ENCODE measurements around the gene SIKE1. TPM values are rescaled to one million over a fixed set of nuclear protein-coding genes. Genes with fewer than 3 reads are reported as not detected.

Gene SIKE1
- total RNA-seq, 1 experiment from 2014 or later, result 60.7 TPM

DNA sequence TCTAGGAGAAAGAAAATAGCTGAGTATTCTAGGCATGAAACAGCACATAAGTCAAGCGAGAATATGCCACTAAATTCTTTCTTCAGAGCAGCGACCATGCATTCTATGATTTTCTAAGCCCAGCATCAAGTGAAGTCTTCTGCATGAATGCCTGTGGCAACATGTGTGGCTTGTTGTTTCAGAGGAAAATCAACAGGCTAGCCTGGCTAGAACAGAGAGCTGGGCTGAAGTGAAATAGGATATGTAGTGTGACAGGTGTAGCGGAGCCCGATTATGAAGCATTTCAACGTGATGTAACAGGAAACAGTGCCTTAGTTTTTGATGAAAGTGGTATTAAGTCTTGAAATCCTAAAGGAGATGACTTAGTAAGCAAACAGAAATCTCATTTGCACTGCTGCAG lies 29.7 kb downstream of the SIKE1 start:
- DNase-seq (ENCODE audit: low read depth, low spot score) (no peak), ATAC-seq (no peak)
- no peak overlapping the region for H3K27ac ChIP-seq (ENCODE audit: low read depth, low read length)
- no peak overlapping the region for H2AFZ ChIP-seq (ENCODE audit: low read depth, low read length, poor library complexity, severe bottlenecking)
- H4K20me1 ChIP-seq (ENCODE audit: insufficient read depth), result peaks cover 70% of the 10 kb centered on the region
- no peaks in the 10 kb centered on the region for H3K9me3 ChIP-seq (ENCODE audit: control insufficient read depth in 1 of 2, insufficient read depth in 1 of 2, low read depth in 1 of 2, low read length in 2 of 2)
- H3K79me2 ChIP-seq (ENCODE audit: insufficient read depth, low read length), result peaks cover 100% of the 10 kb centered on the region
- RAD21 ChIA-PET (ENCODE audit: low non-redundant PET in 1 of 2, low total read pairs in 2 of 2, uncharacterized antibody in 2 of 2, unreplicated experiment in 2 of 2), result no interaction called here
- no peak overlapping the region for H3K9ac ChIP-seq (ENCODE audit: low read length)
- TF ChIP-seq RAD21 (IDR thresholded peaks at IDR 0.05; ENCODE audit: low read depth) (no peak), ZFX (IDR thresholded peaks at IDR 0.05) (no peak), POLR2AphosphoS5 (IDR thresholded peaks at IDR 0.05; ENCODE audit: low read depth, low read length) (no peak), YY1 (IDR thresholded peaks at IDR 0.05; ENCODE audit: extremely low read depth, insufficient replicate concordance, low read depth, low read length) (no peak), TCF7L2 (IDR thresholded peaks at IDR 0.05; ENCODE audit: borderline replicate concordance, extremely low read depth, insufficient read depth, insufficient read length) (no peak), ELF1 (IDR thresholded peaks at IDR 0.05; ENCODE audit: borderline replicate concordance, low read depth) (no peak), EZH2 (IDR thresholded peaks at IDR 0.05) (no peak), JUND (IDR thresholded peaks at IDR 0.05) (no peak), SP1 (IDR thresholded peaks at IDR 0.05; ENCODE audit: low read depth) (no peak), SIN3A (IDR thresholded peaks at IDR 0.05; ENCODE audit: low read depth) (no peak), POLR2A (IDR thresholded peaks at IDR 0.05; ENCODE audit: borderline replicate concordance, extremely low read depth, insufficient read depth, insufficient read length) (no peak), CBX3 (IDR thresholded peaks at IDR 0.05; ENCODE audit: low read depth) (no peak), EZH2phosphoT487 (IDR thresholded peaks at IDR 0.05; ENCODE audit: borderline replicate concordance) (no peak)
- TF ChIP-seq, protein P1, sequence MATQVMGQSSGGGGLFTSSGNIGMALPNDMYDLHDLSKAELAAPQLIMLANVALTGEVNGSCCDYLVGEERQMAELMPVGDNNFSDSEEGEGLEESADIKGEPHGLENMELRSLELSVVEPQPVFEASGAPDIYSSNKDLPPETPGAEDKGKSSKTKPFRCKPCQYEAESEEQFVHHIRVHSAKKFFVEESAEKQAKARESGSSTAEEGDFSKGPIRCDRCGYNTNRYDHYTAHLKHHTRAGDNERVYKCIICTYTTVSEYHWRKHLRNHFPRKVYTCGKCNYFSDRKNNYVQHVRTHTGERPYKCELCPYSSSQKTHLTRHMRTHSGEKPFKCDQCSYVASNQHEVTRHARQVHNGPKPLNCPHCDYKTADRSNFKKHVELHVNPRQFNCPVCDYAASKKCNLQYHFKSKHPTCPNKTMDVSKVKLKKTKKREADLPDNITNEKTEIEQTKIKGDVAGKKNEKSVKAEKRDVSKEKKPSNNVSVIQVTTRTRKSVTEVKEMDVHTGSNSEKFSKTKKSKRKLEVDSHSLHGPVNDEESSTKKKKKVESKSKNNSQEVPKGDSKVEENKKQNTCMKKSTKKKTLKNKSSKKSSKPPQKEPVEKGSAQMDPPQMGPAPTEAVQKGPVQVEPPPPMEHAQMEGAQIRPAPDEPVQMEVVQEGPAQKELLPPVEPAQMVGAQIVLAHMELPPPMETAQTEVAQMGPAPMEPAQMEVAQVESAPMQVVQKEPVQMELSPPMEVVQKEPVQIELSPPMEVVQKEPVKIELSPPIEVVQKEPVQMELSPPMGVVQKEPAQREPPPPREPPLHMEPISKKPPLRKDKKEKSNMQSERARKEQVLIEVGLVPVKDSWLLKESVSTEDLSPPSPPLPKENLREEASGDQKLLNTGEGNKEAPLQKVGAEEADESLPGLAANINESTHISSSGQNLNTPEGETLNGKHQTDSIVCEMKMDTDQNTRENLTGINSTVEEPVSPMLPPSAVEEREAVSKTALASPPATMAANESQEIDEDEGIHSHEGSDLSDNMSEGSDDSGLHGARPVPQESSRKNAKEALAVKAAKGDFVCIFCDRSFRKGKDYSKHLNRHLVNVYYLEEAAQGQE (IDR thresholded peaks at IDR 0.05; ENCODE audit: low read depth), result no peak
- TF ChIP-seq, protein P2, sequence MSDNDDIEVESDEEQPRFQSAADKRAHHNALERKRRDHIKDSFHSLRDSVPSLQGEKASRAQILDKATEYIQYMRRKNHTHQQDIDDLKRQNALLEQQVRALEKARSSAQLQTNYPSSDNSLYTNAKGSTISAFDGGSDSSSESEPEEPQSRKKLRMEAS (IDR thresholded peaks at IDR 0.05), result no peak
- POLR2A ChIA-PET, result no interaction called here
- CTCF ChIA-PET, result no interaction called here
- H3K9me2 ChIP-seq (ENCODE audit: insufficient read depth), result no peaks in the 10 kb centered on the region
- peaks cover 33 to 38% of the 10 kb centered on the region in 2 experiments for H3K36me3 ChIP-seq (ENCODE audit: control insufficient read depth in 1 of 2, insufficient read depth in 2 of 2, low read length in 2 of 2)
- intact Hi-C loops (cut with micrococcal nuclease), result loop anchor here (10.0 kb wide), 1 partner anchor 294 kb away; no protein-coding TSS in a partner anchor
- no peaks in the 10 kb centered on the region for H3K27me3 ChIP-seq (ENCODE audit: insufficient read depth, low read length)
- H3K4me3 ChIP-seq (replicated peaks in 1 of 2; ENCODE audit: low read depth in 1 of 2, low read length in 2 of 2), result no peak overlapping the region
- no TSS peak for BruUV-seq (replicated peaks)
- no peak overlapping the region for H3K4me2 ChIP-seq (ENCODE audit: low read length)
- H3K4me1 ChIP-seq (ENCODE audit: control insufficient read depth in 1 of 2, insufficient read depth in 2 of 2, low read length in 2 of 2), result peaks cover under 1 to 8% of the 10 kb centered on the region in 2 experiments; a peak in 3 of 4 replicates

Measured in HCT116 (cell line).